Right kidney (tissue), 9 donors: ENCODE measurements around the gene DEPDC5.
"Not testable (repeated sequence)": the region's sequence is repeated elsewhere in the genome, so short reads cannot be mapped to it uniquely, and the experiment has no call there.

Source experiments
- DNase-seq: peaks from one replicate; pipeline ENCODE4 v3.0.0-alpha.2; 2016
- long read RNA-seq, 8 donors: transcript quantifications; one replicate each; lab custom pipeline, GENCODE V29; 2026

The DEPDC5 gene
- long read RNA-seq, donor 1, full-length matches to known transcripts: 2 of 2 reads
- long read RNA-seq, donor 1, partial matches to known transcripts: 0 of 2 reads
- long read RNA-seq, donor 1, other reads (novel, unspliced or antisense): 0 of 2 reads
- long read RNA-seq, donor 2: 0 reads
- long read RNA-seq, donor 3: 0 reads
- long read RNA-seq, donor 4, partial matches to known transcripts: 0 of 1 reads
- long read RNA-seq, donor 4, other reads (novel, unspliced or antisense): 0 of 1 reads
- long read RNA-seq, donor 5, partial matches to known transcripts: 0 of 1 reads
- long read RNA-seq, donor 5, other reads (novel, unspliced or antisense): 0 of 1 reads
- long read RNA-seq, donor 6: 0 reads
- long read RNA-seq, donor 7: 0 reads
- long read RNA-seq, donor 8, full-length matches to known transcripts: 1 of 1 reads
- long read RNA-seq, donor 8, partial matches to known transcripts: 0 of 1 reads
- long read RNA-seq, donor 8, other reads (novel, unspliced or antisense): 0 of 1 reads

DNA sequence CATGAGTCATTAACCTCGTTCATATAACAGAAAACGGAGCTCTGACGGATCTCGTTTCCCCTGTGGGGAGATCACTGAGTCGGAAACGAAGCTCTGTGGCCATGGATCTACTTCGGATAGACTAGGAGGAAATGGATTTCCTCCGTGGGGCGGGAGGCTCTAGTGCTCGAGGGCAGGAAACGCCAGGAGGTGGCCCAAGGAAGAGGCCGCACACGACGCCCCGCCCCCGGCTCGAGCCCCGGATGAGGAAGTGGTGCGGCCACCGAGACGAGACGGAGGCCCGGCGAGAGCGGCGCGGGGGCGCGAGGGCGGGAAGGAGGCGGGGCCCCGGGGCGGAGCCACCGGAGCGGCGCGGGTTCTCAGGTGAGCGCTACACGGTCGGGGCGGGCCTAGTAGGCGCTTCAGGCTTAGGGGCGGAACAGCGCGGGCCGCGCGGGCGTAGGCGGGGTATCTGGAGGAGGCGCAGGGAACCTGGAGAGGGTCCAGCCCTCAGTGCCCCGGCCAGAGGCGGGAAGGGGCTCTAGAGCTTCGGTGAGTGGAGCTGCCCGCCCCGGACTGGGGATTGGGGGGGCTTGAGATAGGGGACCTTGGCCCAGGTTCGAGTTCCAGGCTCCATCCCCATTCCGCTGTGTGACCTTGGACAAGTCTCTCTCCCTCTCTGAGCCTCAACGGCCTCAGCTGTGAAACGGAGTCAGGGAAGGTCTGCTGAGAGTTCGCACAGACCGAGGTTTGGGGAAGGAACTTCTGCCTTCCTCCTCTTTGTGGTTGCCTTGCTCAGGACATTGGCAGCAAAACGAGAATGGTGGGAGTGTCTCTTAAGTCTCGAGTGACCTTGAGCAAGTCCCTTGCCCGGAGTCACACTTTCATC is at the start of gene DEPDC5:
Gene DEPDC5, plus strand, starts transcription at position 386 of the 868 bp plus-strand sequence. CDS start 903 bp downstream, outside the sequence.
- DNase-seq: peak; percentile 93

DNA sequence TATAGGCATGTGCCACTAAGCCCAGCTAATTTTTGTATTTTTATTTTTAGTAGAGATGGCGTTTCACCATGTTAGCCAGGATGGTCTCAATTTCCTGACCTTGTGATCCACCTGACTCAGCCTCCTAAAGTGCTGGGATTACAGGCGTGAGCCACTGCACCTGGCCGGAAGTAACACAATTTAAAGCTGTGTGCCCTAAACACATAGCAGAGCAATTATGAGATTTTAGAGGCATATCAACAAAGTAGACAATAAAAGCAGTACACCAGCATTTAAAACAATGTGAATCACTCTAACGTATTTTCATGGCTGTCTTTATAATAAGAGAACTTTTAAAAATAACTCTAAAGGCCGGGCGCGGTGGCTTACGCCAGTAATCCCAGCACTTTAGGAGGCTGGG is 46.3 kb upstream of the DEPDC5 start:
- no peak for DNase-seq

DNA sequence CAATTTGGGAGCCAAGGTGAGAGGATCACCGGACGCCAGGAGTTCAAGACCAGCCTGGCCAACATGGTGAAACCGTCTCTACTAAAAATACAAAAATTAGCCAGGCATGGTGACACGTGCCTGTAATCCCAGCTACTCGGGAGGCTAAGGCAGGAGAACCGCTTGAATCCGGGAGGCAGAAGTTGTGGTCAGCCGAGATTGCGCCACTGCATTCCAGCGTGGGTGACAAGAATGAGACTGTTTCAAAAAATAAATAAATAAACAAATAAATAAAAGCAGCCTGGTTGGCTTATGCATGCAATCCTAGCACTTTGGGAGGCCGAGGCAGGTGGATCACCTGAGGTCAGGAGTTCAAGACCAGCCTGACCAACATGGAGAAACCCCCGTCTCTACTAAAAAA is 42.6 kb upstream of the DEPDC5 start:
- DNase-seq: not testable (repeated sequence)

DNA sequence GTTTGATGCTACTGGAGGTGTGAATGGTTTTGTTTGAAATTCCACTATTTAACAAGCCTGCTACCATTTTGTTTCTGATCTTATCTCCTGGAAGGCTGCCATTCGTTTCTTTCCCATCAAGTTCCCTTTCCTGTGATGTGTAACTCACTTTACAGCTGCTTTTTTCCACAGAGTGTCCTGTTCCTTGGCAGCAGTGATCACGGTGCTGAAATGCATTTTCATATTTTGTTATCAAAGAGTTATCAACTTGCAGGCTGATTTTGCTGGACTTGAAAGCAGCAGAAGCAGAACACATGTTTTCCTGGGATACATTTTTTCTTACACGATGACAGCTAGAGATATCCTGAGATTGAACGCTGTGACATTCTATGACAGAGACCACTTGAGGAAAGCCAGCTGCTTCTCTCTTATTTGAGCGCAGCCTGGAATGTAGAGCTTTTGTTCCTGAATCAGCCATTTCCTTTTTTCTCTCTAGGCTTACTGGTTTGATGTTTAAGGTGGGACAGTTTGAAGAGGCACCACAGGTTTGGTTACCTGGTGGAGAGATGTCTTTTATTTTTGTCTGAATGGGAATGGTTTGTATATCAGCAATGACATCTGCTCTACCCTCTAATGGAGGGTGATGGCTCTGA is 38.6 kb upstream of the DEPDC5 start:
- DNase-seq: no peak

DNA sequence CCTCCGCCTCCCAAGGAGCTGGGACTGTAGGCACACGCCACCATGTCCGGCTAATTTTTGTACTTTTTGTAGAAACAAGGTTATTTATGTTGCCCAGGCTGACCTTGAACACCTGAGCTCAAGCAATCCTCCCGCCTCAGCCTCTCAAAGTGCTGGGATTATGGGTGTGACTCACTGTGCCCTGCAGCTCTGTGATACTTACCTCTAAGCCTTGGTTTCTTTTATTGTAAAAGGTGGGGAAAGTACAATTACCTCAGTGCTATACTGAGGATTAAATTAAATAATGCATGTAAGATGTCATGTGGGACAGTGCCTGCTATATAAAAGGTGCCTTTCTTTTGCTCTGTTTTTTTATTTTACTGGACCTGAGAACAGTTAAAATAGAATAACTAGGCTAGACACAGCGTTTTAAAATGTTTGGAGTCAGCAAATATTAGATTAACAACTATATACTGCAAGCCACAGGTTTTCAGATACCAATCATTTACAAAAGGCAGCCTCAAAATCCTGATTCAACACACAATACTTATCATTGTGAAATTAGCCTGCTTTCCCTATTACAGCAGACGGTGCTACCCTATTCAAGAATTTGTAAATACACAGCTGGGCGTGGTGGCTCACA is 33.9 kb upstream of the DEPDC5 start:
- no peak for DNase-seq

DNA sequence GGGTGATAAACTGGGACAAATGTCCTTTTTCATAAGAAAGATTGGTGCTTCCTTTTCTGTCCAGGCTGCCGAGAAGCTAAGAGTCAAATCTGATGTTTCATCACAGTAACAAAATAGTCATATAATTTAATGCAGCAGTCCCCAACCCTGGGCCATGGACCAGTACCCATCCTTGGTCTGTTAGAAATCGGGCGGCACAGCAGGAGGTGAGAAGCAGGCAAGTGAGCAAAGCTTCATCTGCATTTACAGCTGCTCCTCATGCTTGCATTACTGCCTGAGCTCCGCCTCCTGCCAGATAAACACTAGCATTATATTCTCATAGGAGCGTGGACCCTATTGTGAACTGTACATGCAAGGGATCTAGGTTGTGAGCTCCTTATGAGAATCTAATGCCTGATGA is 30.1 kb upstream of the DEPDC5 start:
- DNase-seq: no peak

DNA sequence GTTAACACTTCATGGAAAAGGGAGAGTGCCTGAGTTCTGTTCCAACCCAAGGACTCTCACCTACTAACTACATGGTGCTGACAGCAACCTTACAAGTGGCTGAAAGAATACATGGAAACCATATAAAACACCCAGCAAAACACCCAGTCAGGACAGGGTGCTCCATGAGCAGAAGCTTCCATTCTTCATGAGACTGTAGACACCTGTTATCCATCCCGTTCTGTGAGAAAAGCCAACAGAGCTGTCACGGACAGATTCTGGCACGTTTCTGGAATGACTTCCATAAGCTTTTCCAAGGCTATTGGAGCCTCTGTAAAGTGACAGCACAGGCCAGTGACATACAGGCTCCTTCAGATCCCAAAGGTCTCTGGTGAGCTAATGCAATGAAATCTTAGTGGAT is 27.1 kb upstream of the DEPDC5 start:
- no peak for DNase-seq

DNA sequence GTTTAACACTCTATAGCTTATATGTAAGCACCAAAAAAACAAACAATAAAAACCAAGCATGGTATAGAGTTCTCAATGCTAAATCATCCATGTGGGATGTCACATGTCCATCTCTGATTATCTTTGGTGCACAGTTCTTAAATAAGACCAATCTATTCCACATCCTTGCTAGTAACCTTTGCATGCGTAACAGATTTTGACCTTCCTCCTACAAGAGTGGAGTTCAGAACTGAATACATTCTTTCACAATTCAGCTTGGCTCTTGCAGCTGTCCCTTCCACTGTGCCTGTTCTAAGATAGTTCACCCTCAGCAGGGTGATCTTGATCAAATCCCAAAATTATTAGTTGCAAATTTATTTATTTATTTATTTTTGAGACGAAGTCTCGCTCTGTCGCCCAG is 25.0 kb upstream of the DEPDC5 start:
- DNase-seq: no peak

DNA sequence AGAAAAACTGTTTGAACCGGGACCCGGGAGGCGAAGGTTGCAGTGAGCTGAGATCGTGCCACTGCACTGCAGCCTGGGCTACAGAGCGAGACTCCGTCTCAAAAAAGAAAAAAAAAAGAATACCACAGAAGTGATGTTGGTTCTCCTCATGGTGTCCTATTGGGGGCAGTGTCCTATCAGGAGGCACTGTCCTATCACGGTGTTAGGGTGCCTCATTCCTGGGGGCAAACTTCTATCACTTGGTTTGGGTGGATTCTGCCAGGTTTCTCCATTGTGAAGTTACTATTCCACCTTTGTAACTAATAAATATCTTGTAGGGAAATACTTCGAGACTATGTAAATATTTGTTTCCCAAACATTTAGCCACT is 23.5 kb upstream of the DEPDC5 start:
- no peak for DNase-seq

DNA sequence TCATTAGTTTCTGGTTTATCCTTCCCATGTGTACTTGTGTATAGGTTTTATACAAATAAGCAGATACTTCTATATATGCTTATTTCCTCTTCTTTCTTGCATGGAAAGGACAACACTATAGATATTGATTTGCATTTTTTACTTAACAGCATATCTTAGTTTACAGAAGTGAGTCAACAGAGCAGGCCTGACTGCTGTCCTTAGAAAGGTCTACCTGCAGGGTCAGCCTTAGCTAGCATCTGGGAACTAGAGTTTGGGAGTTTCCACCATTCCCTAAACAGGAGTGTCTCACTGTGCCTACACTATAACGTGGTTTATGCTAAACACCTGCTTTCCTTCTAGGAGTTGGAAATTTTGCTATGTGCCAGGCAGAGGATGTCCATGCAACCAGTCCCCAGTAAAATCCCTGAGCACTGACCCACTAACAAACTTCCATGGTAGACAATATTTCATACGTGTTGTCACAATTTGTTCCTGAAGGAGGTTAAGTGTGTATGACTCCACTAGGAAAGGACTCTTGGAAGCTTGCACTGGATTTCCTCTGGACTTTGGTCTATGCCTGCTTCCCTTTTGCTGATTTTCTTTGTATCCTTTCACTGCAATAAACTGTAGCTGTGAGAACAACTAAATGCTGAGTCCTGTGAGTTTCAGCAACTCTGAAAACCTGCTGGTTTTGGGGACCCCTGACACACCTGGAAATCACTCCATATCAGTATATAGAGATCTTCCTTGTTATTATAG is 21.6 kb upstream of the DEPDC5 start:
- DNase-seq: no peak

DNA sequence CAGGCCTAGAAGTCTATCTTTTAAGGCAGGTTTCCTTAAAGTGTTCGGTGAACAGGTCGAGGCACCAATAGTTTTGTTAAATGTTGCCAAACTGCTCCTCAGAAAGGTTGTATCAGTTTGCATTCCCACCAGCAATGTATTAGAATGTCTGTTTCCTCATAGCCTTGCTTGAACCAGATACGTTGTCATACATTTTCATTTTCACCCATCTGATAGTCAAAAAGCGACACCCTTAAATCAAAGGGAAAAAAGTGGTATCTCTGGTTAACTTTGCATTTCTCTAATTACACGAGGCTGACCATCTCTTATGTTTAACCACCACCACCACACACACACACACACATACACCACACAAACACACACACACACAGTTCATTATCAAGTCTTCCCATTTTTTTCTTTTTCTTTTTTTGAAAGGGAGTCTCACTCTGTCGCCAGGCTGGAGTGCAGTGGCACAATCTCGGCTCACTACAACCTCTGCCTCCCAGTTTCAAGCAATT is 20.2 kb upstream of the DEPDC5 start:
- no peak for DNase-seq

DNA sequence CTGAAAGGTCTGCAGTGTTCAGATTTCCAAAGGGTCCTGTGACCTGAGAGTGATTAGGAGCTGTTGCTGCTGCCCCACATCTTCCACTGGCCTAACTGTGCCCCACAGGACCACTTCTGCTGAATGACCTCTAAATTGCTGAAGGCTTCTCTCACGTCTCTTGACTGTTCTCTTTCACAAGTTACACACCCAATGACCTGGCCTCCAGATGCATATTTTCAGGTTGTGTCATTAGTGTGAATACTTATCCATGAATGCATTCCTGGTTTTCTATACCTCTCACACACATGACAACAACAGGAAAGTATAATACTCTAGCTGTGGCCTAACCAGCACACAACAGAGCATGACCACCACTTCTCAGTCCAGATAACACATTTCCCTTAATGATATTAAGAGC is 19.3 kb upstream of the DEPDC5 start:
- no peak for DNase-seq

DNA sequence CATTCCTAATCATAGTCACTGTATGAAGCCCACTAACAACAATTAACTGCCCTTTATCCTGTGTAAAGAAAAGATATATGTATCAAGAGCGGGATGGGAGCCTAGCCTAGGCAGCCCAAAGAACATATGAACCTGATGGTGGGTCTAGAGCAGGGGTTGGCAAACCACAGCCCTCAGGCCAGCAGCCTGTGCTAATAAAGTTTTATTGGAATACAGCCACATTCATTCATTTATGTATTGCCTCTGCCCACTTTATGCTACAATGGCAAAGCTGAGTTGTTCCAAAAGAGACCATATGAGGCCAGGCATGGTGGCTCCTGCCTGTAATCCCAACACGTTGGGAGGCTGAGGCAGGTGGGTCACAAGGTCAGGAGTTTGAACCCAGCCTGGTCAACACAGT is 17.4 kb upstream of the DEPDC5 start:
- DNase-seq: no peak

DNA sequence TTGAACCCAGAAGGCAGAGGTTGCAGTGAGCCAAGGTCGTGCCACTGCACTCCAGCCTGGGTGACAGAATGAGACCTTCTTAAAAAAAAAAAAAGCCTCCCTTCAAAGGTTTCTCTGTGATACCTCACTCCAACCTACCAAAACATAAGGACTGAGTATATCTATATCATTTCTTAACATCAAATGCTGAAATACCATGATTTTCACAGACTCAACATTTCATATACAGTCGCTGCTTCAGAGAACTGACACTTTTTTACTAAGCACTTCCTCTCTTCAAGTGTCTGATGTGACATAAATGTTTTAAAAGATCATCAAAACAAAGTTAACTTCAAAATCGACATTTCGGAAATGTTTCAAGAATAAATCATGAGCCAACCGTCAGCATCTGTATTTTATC is 15.9 kb upstream of the DEPDC5 start:
- DNase-seq: no peak

DNA sequence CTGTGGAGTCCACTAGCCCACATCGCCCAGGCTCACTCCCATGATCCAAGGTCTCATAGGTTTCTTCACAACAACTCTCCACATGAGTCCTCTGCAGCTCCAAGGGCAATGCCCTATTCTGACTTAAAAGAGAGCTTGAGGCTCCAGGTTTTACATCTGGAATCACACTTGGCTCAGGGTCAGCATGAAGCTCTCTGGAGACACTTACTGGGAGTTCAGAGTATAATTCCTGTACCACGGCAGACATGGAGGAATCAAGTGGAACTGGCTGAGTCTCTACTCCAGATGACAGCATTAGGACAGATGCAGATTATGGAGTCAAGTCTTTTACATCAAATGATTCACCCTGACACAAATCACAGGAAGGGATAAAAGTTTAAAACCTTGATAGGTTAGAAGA is 15.3 kb upstream of the DEPDC5 start:
- no peak for DNase-seq

DNA sequence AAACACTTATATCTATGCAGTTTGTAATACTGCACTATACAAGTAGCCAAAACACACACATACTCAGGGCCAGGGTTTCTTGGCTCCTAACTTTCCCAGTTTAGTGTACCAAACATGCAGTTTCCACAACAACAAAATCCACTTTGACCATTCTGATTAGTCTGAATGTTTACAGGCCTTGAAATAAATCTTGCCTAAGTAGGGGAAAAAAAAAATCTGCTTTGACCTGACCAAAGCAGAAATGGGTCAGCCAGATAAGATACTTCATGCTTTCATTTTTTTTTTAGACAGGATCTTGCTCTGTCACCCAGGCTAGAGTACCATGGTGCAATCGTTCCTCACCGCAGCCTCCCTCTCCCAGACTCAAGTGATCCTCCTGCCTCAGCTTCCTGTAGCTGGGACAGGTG is 14.0 kb upstream of the DEPDC5 start:
- no peak for DNase-seq

DNA sequence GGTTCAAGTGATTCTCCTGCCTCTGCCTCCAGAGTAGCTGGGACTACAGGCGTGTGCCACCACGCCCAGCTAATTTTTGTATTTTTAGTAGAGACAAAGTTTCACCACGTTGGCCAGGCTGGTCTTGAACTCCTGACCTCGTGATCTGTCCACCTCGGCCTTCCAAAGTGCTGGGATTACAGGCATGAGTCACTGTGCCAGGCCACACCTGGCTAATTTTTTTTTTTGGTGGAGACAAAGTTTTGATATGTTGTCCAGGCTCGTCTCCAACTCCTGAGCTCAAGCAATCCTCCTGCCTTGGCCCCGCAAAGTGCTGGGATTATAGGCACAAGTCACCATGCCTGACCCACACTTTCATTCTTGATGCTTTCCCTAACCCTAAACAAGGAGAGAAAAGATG is 13.5 kb upstream of the DEPDC5 start:
- DNase-seq: not testable (repeated sequence)

DNA sequence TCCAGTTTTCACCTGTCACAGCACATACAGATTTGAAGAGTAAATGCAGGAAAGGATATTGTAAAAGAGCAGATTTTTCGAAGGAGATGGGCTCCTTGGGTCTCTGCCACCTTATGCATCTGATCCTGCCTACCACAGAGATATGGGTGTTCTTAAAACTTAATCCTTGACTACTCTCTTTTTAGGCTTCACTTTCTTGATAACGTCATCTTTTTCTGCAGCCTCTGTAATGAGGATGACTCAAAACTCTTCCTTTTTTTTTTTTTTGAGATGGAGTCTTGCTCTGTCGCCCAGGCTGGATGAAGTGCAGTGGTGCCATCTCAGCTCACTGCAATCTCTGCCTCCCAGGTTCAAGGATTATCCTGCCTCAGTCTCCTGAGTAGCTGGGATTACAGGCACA is 11.7 kb upstream of the DEPDC5 start:
- DNase-seq: no peak

DNA sequence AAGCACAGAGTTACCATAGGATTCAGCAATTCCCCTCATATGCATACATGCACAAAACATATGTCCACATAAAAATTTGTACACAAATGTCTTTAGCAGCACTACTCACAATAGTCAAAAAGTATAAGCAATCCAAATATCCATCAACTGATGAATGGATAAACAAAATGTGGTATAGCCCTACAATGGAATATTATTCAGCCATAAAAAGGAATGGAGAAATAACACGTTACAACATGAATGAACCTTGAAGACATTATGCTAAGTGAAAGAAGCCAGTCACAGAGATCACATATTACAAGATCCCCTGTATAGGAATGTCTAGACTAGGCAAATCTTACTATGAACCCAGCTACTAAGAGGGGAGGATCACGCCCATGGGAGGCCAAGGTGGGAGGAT is 11.1 kb upstream of the DEPDC5 start:
- no peak for DNase-seq

DNA sequence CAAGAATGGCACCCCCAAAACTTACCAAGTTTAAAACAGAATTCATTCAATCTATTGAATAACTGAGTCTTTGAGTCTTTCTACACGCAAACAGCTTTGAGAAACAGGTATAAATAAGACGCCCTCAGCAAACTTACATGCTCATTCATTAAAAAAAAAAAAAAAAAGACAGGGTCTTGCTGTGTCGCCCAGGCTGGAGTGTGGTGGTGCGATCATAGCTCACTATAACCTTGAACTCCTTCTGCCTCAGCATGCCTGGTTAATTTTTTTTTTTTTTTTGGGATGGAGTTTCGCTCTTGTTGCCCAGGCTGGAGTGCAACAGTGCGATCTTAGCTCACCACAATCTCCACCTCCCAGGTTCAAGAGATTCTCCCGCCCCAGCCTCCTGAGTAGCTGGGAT is 9.9 kb upstream of the DEPDC5 start:
- DNase-seq: no peak

DNA sequence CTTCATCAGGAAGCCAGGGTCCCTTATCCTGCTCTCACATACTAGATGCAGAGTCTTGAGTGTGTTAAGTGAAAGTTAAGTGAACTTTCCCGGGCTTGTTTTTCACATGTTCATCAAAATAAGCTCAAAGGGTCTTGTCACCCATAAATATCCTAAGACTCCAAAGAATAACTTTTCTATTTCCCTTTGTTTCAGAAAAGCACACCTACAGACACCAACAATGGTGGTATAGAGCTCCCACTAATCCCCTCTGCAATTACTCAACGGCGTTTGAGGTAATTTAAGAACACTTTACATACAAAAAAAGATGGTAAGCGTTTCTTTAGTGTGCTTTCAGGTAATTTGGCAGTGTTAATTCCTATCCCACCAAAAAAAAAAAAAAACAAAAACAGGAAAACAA is 6.4 kb upstream of the DEPDC5 start:
- DNase-seq: no peak

DNA sequence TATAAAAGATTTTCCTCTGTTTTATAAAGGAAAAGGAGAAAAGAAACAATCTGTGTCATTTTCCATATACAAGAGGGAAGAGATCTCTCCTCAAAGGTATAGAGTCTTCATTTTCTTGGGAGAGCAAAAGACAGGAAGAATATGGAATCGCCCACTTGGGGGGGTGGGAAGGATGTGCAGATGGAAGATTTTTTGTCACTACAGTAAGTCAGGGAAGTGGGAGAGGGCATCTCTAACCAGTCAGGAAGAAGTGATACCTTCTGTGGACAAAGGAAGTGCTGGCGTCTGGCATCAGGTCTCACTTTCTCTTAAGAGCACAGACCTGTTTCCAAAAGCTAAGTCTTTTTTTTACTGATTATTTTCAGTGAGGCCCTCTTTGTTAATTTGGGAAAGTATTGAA is 5.3 kb upstream of the DEPDC5 start:
- DNase-seq: no peak
